ENCODE measurements around the gene BMI1. TPM values are rescaled to one million over a fixed set of nuclear protein-coding genes. Genes with fewer than 3 reads are reported as not detected.

Gene BMI1
- 24.1 and 35.6 TPM in 2 replicates for total RNA-seq

GRCh38 chr10:22320591-22321155, at the start of gene BMI1:
TSS of gene BMI1 (plus strand) at chr10:22321099. CDS start at chr10:22326450, 5,351 bp downstream.

DNA sequence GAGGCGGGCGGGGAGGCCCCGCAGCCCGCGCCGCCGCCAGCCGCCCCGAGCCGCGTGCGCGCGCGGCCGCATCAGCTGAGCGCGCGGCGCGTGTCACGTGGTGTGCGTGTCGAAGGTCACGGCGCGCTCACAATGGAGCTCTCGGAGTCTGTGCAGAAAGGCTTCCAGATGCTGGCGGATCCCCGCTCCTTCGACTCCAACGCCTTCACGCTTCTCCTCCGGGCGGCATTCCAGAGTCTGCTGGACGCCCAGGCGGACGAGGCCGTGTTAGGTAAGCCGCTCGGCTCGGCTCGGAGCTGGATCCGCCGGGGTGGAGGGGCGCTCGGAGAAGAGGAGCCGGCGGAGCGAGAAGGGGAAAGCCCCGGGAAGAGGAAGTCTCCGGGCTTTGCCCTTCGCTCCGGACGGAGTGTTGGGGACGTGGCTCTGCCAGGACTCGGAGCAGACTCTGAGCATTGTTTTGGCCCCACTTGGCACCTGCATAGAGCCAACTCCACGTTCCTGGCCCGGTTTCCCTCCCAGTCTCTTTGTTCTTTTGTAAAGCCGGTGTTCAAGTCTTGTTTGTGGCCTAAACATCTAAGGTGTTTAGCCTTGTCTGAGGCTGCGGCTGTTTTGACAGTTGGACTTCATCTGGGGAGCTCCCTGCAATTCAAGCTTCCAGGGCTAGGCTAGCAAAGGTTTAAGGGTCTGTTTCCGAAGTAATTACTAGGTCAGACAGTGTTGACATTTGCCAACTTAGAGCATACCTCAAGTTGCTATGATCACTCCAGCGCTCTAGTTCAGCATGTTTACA, 4.4 kb upstream of the BMI1 start, which contains the start of gene COMMD3:
TSS of gene COMMD3 (plus strand) at position 103 of the 790 bp plus-strand sequence. CDS start at position 133, 30 bp downstream.

DNA sequence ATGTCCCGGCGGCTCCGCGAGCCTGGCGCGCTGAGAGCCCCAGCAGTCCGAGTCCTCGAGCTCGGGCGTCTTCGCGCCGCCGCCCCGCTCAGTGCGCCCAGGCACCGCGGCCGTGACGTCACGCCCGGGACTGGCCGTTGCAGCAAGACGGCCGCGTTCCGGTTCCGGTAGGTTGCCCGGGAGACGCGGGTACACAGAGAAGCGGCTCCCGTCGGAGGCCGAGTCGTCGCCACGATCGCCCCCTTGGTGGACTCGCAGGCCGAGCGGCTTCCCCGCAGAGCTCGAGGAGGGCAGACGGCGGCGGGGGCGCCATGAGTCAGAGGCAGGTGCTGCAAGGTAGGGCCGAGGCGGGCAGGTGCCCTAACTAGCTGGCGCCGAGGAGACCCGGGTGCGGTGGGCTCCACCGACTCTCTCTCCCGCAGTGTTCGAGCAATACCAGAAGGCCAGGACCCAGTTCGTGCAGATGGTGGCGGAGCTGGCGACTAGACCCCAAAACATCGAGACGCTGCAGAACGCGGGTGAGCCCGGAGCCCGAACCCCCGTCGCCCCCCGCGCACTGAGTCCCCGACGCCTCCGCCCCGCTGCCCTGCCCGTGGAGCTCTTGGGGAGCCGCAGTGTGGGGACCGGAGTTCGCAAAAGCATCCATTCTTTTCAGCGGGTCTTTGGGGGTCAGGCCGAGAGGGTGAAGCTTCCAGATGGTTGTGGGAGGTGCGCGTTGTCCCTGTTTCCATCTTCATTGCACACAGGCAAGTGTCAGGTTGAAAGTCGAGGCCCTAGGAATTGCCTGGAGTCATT, 24.6 kb downstream of the BMI1 start, which contains the start of gene SPAG6:
TSS of gene SPAG6 (plus strand) at position 196 of the 795 bp plus-strand sequence. CDS start at position 312, 116 bp downstream.

Other genes starting within 250 kb of the BMI1 start
- not detected in 2 replicates for gene EBLN1, start 103.1 kb upstream of the BMI1 start, total RNA-seq
- 47.0 and 53.1 TPM in 2 replicates for gene COMMD3, start 4.7 kb upstream of the BMI1 start, total RNA-seq
- not detected in 2 replicates for gene SPAG6, start 24.4 kb downstream of the BMI1 start, total RNA-seq